Activated T-helper 2 cell treated with anti-CD3 and anti-CD28 coated beads, Interferon-gamma antibody, Interleukin-2, Interleukin-4, amounts not matched to agents 10 μg/mL and 5 μg/mL and 100 μg/mL, durations not matched to agents 14 hours and 24 hours and 36 hours (primary cell): Measurements from ENCODE around the gene ZSWIM8. TPM values are rescaled to one million over a fixed set of nuclear protein-coding genes. Genes with fewer than 3 reads are reported as not detected.
A peak's percentile ranks its signal among the peaks of the same experiment; 100 is the strongest.

Experiments
- DNase-seq: peaks from one replicate; pipeline ENCODE4 v3.0.0; 2021; ENCODE audit warnings: low spot score
- H3K27ac Mint-ChIP-seq: one replicate; pipeline ENCODE4 v1.8.0; 2021; ENCODE audit warnings: mixed read lengths
- H3K27me3 Mint-ChIP-seq: one replicate; pipeline ENCODE4 v1.8.0; 2021; ENCODE audit warnings: low read depth, mixed read lengths
- H3K36me3 Mint-ChIP-seq: one replicate; pipeline ENCODE4 v1.8.0; 2021; ENCODE audit warnings: low read depth, mixed read lengths
- H3K4me1 Mint-ChIP-seq: one replicate; pipeline ENCODE4 v1.8.0; 2021; ENCODE audit warnings: low read depth, mixed read lengths
- H3K4me3 Mint-ChIP-seq: one replicate; pipeline ENCODE4 v1.8.0; 2021; ENCODE audit warnings: low read depth, mild to moderate bottlenecking, moderate library complexity, mixed read lengths
- H3K9me3 Mint-ChIP-seq: one replicate; pipeline ENCODE4 v1.8.0; 2021; ENCODE audit warnings: mixed read lengths
- intact Hi-C: fragments of 100-400 bp; cut with micrococcal nuclease; formaldehyde crosslinking; loops from one replicate; pipeline ENCODE4 v1.15.1; 2023
- total RNA-seq: library from RNA; stranded (reverse); gene quantifications from 2 replicates; pipeline ENCODE4 v1.2.3, GENCODE V29; 2022

The ZSWIM8 gene
- total RNA-seq, 1 donor from 2014 or later: 50.0 TPM

- intact Hi-C loops: no loop called here
- Mint-ChIP-seq H3K4me1 (peaks cover 14% of the 10 kb centered on the region), H3K4me3 (no peak overlapping the region), H3K27me3 (no peaks in the 10 kb centered on the region), H3K9me3 (no peaks in the 10 kb centered on the region), H3K36me3 (peaks cover 82% of the 10 kb centered on the region), H3K27ac (no peak overlapping the region)
- no peak for DNase-seq
These were observed 17.0 kb downstream of the ZSWIM8 start for GRCh38 chr10:73802276-73802991.

DNA sequence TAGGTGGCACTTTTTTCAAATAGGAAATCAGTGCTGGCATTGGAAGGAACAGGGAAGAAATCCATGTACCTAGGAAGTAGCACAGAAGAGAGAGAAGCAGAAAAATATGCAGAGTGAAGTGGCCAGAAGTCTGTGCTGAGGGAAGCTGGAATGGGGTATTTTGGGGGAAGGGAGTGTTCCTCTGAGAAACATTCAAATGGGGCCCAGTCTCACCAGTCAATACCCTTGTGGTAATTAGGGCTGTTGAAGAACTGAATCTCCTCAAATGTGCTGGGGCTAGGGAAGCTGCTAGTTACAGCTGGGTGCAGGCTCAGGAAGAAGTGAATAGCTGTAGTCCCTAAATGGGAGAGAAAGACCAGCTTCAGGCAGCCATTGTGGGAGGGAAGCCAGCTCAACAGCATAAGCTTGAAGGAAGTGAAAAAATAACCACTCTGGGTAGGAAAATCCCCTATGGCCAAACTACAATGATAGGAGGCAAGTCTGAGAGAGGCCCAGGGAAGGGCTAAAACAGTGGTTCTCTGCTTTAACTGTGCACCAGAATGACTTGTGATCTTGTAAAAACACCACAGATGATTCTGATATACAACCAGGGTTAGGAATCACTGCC, 18.4 kb downstream of the ZSWIM8 start:
- no peak overlapping the region for H3K4me3 Mint-ChIP-seq
- peaks cover 83% of the 10 kb centered on the region for H3K36me3 Mint-ChIP-seq
- intact Hi-C loops: loop anchor here (1.0 kb wide), 1 partner anchor 18 kb away; the partner anchor contains the start of gene ZSWIM8
- no peaks in the 10 kb centered on the region for H3K27me3 Mint-ChIP-seq
- H3K9me3 Mint-ChIP-seq: no peaks in the 10 kb centered on the region
- no peak for DNase-seq
- peak overlapping the region; percentile 71 for H3K27ac Mint-ChIP-seq
- H3K4me1 Mint-ChIP-seq: peaks cover 19% of the 10 kb centered on the region

GRCh38 chr10:73806176-73806950, 21.0 kb downstream of the ZSWIM8 start:
- no peak overlapping the region for H3K27ac Mint-ChIP-seq
- peaks cover 34% of the 10 kb centered on the region for H3K4me1 Mint-ChIP-seq
- H3K27me3 Mint-ChIP-seq: no peaks in the 10 kb centered on the region
- DNase-seq: no peak
- no peaks in the 10 kb centered on the region for H3K9me3 Mint-ChIP-seq
- intact Hi-C loops: no loop called here
- H3K36me3 Mint-ChIP-seq: peaks cover 77% of the 10 kb centered on the region
- H3K4me3 Mint-ChIP-seq: no peak overlapping the region

GRCh38 chr10:73807471-73807870, 22.1 kb downstream of the ZSWIM8 start:
- Mint-ChIP-seq H3K4me1 (peaks cover 34% of the 10 kb centered on the region), H3K36me3 (peaks cover 70% of the 10 kb centered on the region), H3K27ac (no peak overlapping the region), H3K4me3 (no peak overlapping the region), H3K9me3 (no peaks in the 10 kb centered on the region), H3K27me3 (no peaks in the 10 kb centered on the region)
- DNase-seq: no peak
- intact Hi-C loops: no loop called here

DNA sequence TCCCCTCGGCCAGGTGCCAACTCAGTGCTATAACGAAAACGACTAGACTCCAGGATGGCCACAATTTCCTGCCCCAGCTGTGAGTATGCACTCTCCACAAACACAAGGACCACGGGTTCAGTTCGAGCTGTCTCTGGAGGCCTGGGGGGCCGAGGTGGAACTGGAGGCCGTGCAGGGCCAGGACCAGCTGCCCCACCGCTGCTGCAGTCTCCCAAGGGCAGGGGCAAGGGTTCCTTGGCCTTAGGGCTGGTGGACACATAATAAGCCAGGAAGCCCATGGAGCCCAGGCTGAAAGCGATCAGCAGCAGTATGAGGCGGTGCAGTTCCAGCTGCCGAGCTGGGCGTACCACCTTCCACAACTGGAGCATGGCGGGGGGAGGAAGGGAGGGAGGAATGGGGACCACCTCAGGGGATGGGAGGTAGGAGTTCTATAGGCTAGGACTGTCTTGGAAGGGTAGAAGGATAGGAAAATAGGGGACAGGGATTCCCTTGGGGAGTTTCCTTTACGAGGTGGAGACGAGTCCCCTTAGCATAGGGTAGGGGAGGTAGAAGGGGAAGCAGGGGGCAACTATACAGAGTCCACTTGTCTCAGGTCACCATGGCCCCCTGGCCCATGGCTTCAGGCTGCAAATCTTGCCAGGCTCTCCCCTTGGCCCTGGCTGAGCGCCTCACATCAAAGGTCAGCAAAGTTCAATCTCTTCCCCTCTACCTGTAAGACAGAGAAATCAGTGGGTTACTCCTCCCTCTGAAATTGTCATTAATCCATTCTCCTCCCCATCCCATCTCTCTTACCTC, 22.8 kb downstream of the ZSWIM8 start:
- H3K4me3 Mint-ChIP-seq: no peak overlapping the region
- no peak overlapping the region for H3K27ac Mint-ChIP-seq
- intact Hi-C loops: no loop called here
- no peaks in the 10 kb centered on the region for H3K27me3 Mint-ChIP-seq
- peaks cover 72% of the 10 kb centered on the region for H3K36me3 Mint-ChIP-seq
- peaks cover 35% of the 10 kb centered on the region for H3K4me1 Mint-ChIP-seq
- H3K9me3 Mint-ChIP-seq: no peaks in the 10 kb centered on the region
- DNase-seq: no peak

- DNase-seq: no peak
- Mint-ChIP-seq H3K27ac (peak overlapping the region; percentile 65), H3K4me1 (peaks cover 28% of the 10 kb centered on the region), H3K36me3 (peaks cover 68% of the 10 kb centered on the region), H3K27me3 (no peaks in the 10 kb centered on the region), H3K9me3 (no peaks in the 10 kb centered on the region), H3K4me3 (peak overlapping the region; percentile 90)
- intact Hi-C loops: no loop called here
These were observed 23.8 kb downstream of the ZSWIM8 start for GRCh38 chr10:73809061-73809818.

DNA sequence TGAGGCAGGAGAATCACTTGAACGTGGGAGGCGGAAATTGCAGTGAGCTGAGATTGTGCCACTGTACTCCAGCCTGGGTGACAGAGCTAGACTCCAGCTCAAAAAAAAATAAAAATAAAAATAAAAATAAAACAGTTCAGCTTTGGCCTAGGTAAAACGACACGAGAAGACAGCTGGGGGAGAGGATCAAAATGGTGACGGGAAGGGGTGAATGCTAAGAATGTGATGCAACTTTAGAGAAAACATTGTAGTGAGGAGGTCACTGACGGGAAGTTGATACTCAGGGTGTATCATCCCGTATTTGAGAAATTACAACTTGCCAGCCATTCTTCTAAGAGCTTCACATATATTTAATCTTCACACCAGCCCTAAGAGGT, 24.9 kb downstream of the ZSWIM8 start:
- intact Hi-C loops: loop anchor here (5.0 kb wide), 1 partner anchor 38 kb away; a partner anchor contains a TSS
- no peak for DNase-seq
- no peaks in the 10 kb centered on the region for H3K27me3 Mint-ChIP-seq
- peaks cover 64% of the 10 kb centered on the region for H3K36me3 Mint-ChIP-seq
- H3K4me1 Mint-ChIP-seq: peaks cover 28% of the 10 kb centered on the region
- peak overlapping the region; percentile 90 for H3K4me3 Mint-ChIP-seq
- no peaks in the 10 kb centered on the region for H3K9me3 Mint-ChIP-seq
- H3K27ac Mint-ChIP-seq: peak overlapping the region; percentile 94

GRCh38 chr10:73810735-73811465, 25.5 kb downstream of the ZSWIM8 start:
- Mint-ChIP-seq H3K36me3 (peaks cover 62% of the 10 kb centered on the region), H3K9me3 (no peaks in the 10 kb centered on the region), H3K4me3 (peak overlapping the region; percentile 90), H3K27ac (peak overlapping the region; percentile 94), H3K4me1 (peaks cover 28% of the 10 kb centered on the region), H3K27me3 (no peaks in the 10 kb centered on the region)
- intact Hi-C loops: loop anchor here (1.0 to 5.0 kb wide), 3 partner anchors 26 to 340 kb away; partner anchors contain the start of genes ADK and ZSWIM8
- DNase-seq: peak; percentile 63

DNA sequence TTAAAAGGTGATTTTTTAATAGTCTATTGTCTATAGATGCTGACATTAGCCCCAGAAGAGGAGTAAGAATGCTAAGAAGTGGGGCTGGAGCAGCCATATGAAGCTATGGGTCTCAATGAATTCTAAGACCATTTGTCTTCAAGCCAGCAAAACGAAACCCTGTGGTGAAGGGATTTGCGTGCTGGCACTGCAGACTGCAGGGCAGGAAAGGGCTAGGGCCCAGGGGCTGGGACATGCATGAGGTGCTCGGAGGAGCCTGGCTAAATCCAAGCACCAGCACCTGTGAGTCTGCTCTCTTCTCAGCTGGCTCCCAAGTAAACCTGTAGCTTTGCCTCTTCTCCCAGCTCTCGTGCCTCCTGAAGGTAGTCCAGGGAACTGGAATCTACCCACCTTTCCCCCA, 27.3 kb downstream of the ZSWIM8 start:
- peak overlapping the region; percentile 52 for H3K27ac Mint-ChIP-seq
- DNase-seq: no peak
- H3K4me3 Mint-ChIP-seq: peak overlapping the region; percentile 54
- intact Hi-C loops: loop anchor here (5.0 kb wide), 1 partner anchor 40 kb away; a partner anchor contains a TSS
- H3K36me3 Mint-ChIP-seq: peaks cover 58% of the 10 kb centered on the region
- no peaks in the 10 kb centered on the region for H3K9me3 Mint-ChIP-seq
- peaks cover 22% of the 10 kb centered on the region for H3K4me1 Mint-ChIP-seq
- no peaks in the 10 kb centered on the region for H3K27me3 Mint-ChIP-seq

DNA sequence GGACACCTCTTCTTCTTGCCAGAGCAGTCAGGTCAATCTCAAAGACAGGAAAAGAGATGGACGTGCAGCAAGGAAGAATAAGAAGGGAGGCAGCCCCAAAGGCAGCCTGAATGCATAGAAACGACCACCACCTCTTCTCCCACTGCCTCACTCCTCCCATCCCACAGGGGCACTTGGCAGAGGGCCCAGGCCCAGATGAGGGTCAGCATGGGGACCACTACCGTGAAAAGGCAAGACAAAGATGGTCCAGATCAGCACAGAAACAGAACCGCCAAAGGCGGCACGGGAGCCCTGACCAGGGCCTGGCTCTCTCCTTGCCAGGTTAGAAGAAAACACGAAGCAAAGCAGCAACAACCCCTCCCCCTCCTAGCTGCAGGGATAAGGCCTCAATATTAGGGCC, 27.9 kb downstream of the ZSWIM8 start:
- no peak for DNase-seq
- intact Hi-C loops: loop anchor here (5.0 kb wide), 1 partner anchor 41 kb away; a partner anchor contains a TSS
- Mint-ChIP-seq H3K9me3 (no peaks in the 10 kb centered on the region), H3K27me3 (no peaks in the 10 kb centered on the region), H3K4me1 (peaks cover 21% of the 10 kb centered on the region), H3K36me3 (peaks cover 52% of the 10 kb centered on the region), H3K4me3 (no peak overlapping the region), H3K27ac (no peak overlapping the region)

- intact Hi-C loops: loop anchor here (5.0 kb wide), 1 partner anchor 42 kb away; a partner anchor contains a TSS
- peaks cover 41% of the 10 kb centered on the region for H3K36me3 Mint-ChIP-seq
These were observed 29.0 kb downstream of the ZSWIM8 start for GRCh38 chr10:73814276-73814895.

More at GRCh38 chr10:73814276-73814895, 29.0 kb downstream of the ZSWIM8 start:
- no peaks in the 10 kb centered on the region for H3K9me3 Mint-ChIP-seq
- no peak for DNase-seq
- H3K4me3 Mint-ChIP-seq: no peak overlapping the region
- no peaks in the 10 kb centered on the region for H3K27me3 Mint-ChIP-seq
- peaks cover 10% of the 10 kb centered on the region for H3K4me1 Mint-ChIP-seq
- H3K27ac Mint-ChIP-seq: no peak overlapping the region
